Mesendoderm (in vitro differentiated cells): ENCODE results near the gene NT5DC3.

Experiments used
- DNase-seq: peaks from one replicate; pipeline ENCODE4 v3.0.0; 2013
- H2AK5ac ChIP-seq: 2 replicates; pipeline ENCODE4 v1.6.1; 2013; ENCODE audit warnings: low read length, inconsistent platforms
- H2BK120ac ChIP-seq: 2 replicates; pipeline ENCODE4 v1.6.1; 2013; ENCODE audit warnings: low read depth, mild to moderate bottlenecking, low read length, moderate library complexity, mixed read lengths
- H2BK15ac ChIP-seq: replicated peaks from 2 replicates; pipeline ENCODE4 v1.6.1; 2013; ENCODE audit warnings: low read depth, mild to moderate bottlenecking, moderate library complexity
- H2BK5ac ChIP-seq: 2 replicates; pipeline ENCODE4 v1.6.1; 2013; ENCODE audit warnings: low read length, inconsistent platforms
- H3K18ac ChIP-seq: 2 replicates; pipeline ENCODE4 v1.6.1; 2013; ENCODE audit warnings: mild to moderate bottlenecking, low read length, mixed read lengths
- H3K23ac ChIP-seq: one replicate; pipeline ENCODE4 v1.6.1; 2013; ENCODE audit warnings: low read length
- H3K27ac ChIP-seq: 2 replicates; pipeline ENCODE4 v1.5.1; 2013; ENCODE audit warnings: low read depth, mild to moderate bottlenecking, inconsistent platforms, low read length, moderate library complexity
- H3K27me3 ChIP-seq: 2 replicates; pipeline ENCODE4 v1.6.1; 2013; ENCODE audit warnings: low read length, control low read depth, mild to moderate bottlenecking, inconsistent platforms; ENCODE audit not compliant: insufficient read depth, poor library complexity
- H3K36me3 ChIP-seq: 2 replicates; pipeline ENCODE4 v1.6.1; 2013; ENCODE audit warnings: low read length, inconsistent platforms; ENCODE audit not compliant: control insufficient read depth, insufficient read depth
- H3K4ac ChIP-seq: one replicate; pipeline ENCODE4 v1.6.1; 2013; ENCODE audit warnings: low read depth, mild to moderate bottlenecking, low read length, moderate library complexity
- H3K4me1 ChIP-seq: 2 replicates; pipeline ENCODE4 v1.6.1; 2013; ENCODE audit warnings: low read depth, low read length, inconsistent platforms; ENCODE audit not compliant: control insufficient read depth
- H3K4me2 ChIP-seq: 2 replicates; pipeline ENCODE4 v1.6.1; 2013; ENCODE audit warnings: low read length
- H3K4me3 ChIP-seq: 2 replicates; pipeline ENCODE4 v1.5.1; 2013; ENCODE audit warnings: mild to moderate bottlenecking, low read length
- H3K56ac ChIP-seq: one replicate; pipeline ENCODE4 v1.6.1; 2013; ENCODE audit warnings: low read length
- H3K79me1 ChIP-seq: 2 replicates; pipeline ENCODE4 v1.6.1; 2013; ENCODE audit warnings: low read length, inconsistent platforms
- H3K79me2 ChIP-seq: 2 replicates; pipeline ENCODE4 v1.6.1; 2013; ENCODE audit warnings: mild to moderate bottlenecking, low read length; ENCODE audit not compliant: control insufficient read depth, insufficient read depth
- H3K9ac ChIP-seq: 2 replicates; pipeline ENCODE4 v1.6.1; 2013; ENCODE audit warnings: low read length, inconsistent platforms
- H4K5ac ChIP-seq: one replicate; pipeline ENCODE4 v1.6.1; 2013; ENCODE audit warnings: low read length
- H4K8ac ChIP-seq: one replicate; pipeline ENCODE4 v1.6.1; 2013; ENCODE audit warnings: low read depth, mild to moderate bottlenecking, control low read depth, low read length, moderate library complexity
- WGBS: extraction: QIAGEN DNeasy Blood & Tissue Kit; methylation state at CpG from one replicate; pipeline ENCODE4 v1.1.7; 2013; ENCODE audit warnings: low lambda C conversion rate, missing lambda C conversion rate; ENCODE audit not compliant: insufficient coverage; ENCODE audit errors: extremely low coverage; 5-methylcytosine and 5-hydroxymethylcytosine counted together

Gene NT5DC3

GRCh38 chr12:103858953-103859601 is 18.0 kb upstream of the NT5DC3 start:
- no peaks in the 10 kb centered on the region for H3K79me1 ChIP-seq
- no peak overlapping the region for H3K4me2 ChIP-seq
- no peaks in the 10 kb centered on the region for H3K79me2 ChIP-seq
- no peaks in the 10 kb centered on the region for H3K27me3 ChIP-seq
- H3K4me1 ChIP-seq, result no peaks in the 10 kb centered on the region
- no peak overlapping the region for H3K27ac ChIP-seq
- no peak overlapping the region for H3K56ac ChIP-seq
- no peak overlapping the region for H4K8ac ChIP-seq
- H2AK5ac ChIP-seq, result no peak overlapping the region
- H3K36me3 ChIP-seq, result no peaks in the 10 kb centered on the region
- no peak overlapping the region for H3K4me3 ChIP-seq
- no peak overlapping the region for H2BK5ac ChIP-seq
- no peak overlapping the region for H2BK15ac ChIP-seq
- no CpG with 5 or more reads among the region's 10 CpGs for WGBS
- peak; percentile 15 for DNase-seq
- no peak overlapping the region for H3K9ac ChIP-seq
- no peak overlapping the region for H3K23ac ChIP-seq
- H4K5ac ChIP-seq, result no peak overlapping the region
- H3K4ac ChIP-seq, result no peak overlapping the region
- H2BK120ac ChIP-seq, result no peak overlapping the region
- H3K18ac ChIP-seq, result no peak overlapping the region

DNA sequence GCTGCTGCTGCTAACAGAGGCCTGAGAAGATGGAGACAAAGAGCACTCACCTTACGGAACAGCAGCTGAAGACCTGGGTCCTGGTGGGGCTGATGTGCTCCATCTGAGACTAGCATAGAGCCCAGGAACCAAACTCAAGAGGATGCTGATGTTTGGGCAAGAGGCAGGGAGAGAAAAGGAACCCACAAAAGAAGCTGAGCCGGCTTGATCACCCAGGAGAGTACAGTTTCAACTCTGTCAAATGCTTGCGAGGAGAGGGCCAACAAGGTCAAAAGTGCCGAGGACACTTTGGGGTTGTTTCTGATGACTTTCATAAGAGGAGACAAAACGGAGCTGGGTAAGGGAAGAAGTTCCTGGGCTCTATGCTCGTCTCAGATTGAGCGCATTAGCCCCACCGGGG is 17.3 kb upstream of the NT5DC3 start:
- no peaks in the 10 kb centered on the region for H3K79me2 ChIP-seq
- H3K18ac ChIP-seq, result no peak overlapping the region
- H2BK15ac ChIP-seq, result no peak overlapping the region
- no peak overlapping the region for H3K4ac ChIP-seq
- H3K27me3 ChIP-seq, result no peaks in the 10 kb centered on the region
- H3K36me3 ChIP-seq, result no peaks in the 10 kb centered on the region
- no peak overlapping the region for H3K4me2 ChIP-seq
- H3K9ac ChIP-seq, result no peak overlapping the region
- no peak overlapping the region for H3K56ac ChIP-seq
- H3K4me3 ChIP-seq, result no peak overlapping the region
- no peaks in the 10 kb centered on the region for H3K4me1 ChIP-seq
- H2BK5ac ChIP-seq, result no peak overlapping the region
- H3K23ac ChIP-seq, result no peak overlapping the region
- no peak overlapping the region for H4K5ac ChIP-seq
- no peak overlapping the region for H4K8ac ChIP-seq
- H3K27ac ChIP-seq, result no peak overlapping the region
- no peaks in the 10 kb centered on the region for H3K79me1 ChIP-seq
- DNase-seq, result no peak
- no CpG with 5 or more reads among the region's 8 CpGs for WGBS
- no peak overlapping the region for H2BK120ac ChIP-seq
- H2AK5ac ChIP-seq, result no peak overlapping the region

- no peak overlapping the region for H3K4ac ChIP-seq
- H3K23ac ChIP-seq, result no peak overlapping the region
- no peak overlapping the region for H3K4me3 ChIP-seq
- no peak overlapping the region for H3K9ac ChIP-seq
- H2BK120ac ChIP-seq, result no peak overlapping the region
- H3K4me1 ChIP-seq, result no peaks in the 10 kb centered on the region
- no peak overlapping the region for H3K18ac ChIP-seq
- no peaks in the 10 kb centered on the region for H3K36me3 ChIP-seq
- H4K8ac ChIP-seq, result no peak overlapping the region
- no peaks in the 10 kb centered on the region for H3K79me2 ChIP-seq
- H3K27ac ChIP-seq, result no peak overlapping the region
- H3K79me1 ChIP-seq, result no peaks in the 10 kb centered on the region
- H3K27me3 ChIP-seq, result no peaks in the 10 kb centered on the region
- no peak overlapping the region for H2BK15ac ChIP-seq
- H3K56ac ChIP-seq, result no peak overlapping the region
- no peak overlapping the region for H4K5ac ChIP-seq
- H2BK5ac ChIP-seq, result no peak overlapping the region
- WGBS, result no CpG with 5 or more reads among the region's 2 CpGs
- H3K4me2 ChIP-seq, result no peak overlapping the region
- no peak overlapping the region for H2AK5ac ChIP-seq
- no peak for DNase-seq
Observed at GRCh38 chr12:103857164-103857563, 16.1 kb upstream of the NT5DC3 start.

DNA sequence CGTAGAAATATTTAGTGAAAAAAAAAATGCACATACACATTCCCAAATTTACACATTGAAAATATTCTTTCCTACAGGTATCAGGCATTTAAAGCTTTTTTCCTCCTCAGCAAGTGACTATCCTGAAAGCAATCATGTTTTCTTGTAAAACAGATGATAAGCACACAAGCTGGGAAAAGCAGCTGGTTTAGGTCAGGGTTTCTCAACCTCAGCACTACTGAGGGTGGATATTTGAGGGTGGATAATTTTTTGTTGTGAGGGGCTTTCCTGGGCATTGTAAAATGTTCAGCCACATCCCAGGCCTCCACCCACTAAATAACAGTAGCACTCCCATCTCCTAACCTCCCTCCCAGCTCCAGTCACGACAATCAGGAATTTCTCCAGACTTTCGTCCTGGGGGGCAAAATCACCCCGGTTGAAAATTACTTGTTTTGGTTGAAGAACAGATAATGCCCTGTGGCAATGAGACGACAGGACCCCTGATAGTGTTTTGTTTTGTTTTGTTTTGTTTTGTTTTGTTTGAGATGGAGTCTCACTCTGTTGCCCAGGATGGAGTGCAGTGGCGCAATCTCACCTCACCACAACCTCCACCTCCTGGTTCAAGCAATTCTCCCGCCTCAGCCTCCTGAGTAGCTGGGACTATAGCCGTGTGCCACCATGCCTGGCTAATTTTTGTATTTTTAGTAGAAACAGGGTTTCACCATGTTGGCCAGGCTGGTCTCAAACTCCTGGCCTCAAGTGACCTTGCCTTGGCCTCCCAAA is 15.0 kb upstream of the NT5DC3 start:
- H2AK5ac ChIP-seq, result no peak overlapping the region
- H3K27me3 ChIP-seq, result no peaks in the 10 kb centered on the region
- H2BK120ac ChIP-seq, result no peak overlapping the region
- no peak overlapping the region for H4K8ac ChIP-seq
- H3K4me3 ChIP-seq, result no peak overlapping the region
- H3K18ac ChIP-seq, result no peak overlapping the region
- H3K79me1 ChIP-seq, result no peaks in the 10 kb centered on the region
- DNase-seq, result no peak
- no peak overlapping the region for H3K9ac ChIP-seq
- H3K4ac ChIP-seq, result no peak overlapping the region
- H3K79me2 ChIP-seq, result no peaks in the 10 kb centered on the region
- no CpG with 5 or more reads among the region's 8 CpGs for WGBS
- H2BK15ac ChIP-seq, result no peak overlapping the region
- H3K23ac ChIP-seq, result no peak overlapping the region
- no peak overlapping the region for H3K4me2 ChIP-seq
- H3K27ac ChIP-seq, result no peak overlapping the region
- no peak overlapping the region for H4K5ac ChIP-seq
- H3K4me1 ChIP-seq, result no peaks in the 10 kb centered on the region
- no peak overlapping the region for H2BK5ac ChIP-seq
- no peak overlapping the region for H3K56ac ChIP-seq
- H3K36me3 ChIP-seq, result no peaks in the 10 kb centered on the region

DNA sequence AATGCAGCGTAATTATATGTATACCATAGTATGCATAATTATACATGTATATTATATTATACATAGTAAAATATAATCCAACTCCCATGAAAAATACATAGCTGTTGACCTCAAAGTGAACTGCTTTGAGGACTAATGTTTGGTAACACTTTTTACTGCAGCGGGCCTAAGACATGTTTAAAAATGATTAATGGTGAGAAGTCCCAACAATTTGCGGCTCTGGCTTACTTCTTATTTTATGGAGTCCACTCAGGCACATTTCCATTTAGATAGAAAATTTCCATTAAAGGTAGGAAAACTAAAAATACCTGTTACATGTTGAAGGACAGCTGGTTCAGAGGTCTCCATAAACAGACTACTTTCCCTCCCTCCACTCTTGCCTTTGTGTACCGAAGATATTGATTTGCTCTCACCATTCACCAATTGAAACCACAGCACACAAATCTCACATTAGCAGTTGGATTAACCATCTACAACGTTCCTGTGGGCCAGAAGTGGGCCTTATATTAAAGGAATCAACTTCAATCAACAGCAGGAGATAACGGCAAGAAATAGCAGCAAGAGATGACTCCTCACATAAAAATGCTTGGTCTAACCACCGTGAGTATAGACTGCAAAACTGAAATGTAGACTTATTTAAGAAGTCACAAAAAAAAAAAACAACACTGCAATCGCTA is 14.1 kb upstream of the NT5DC3 start:
- WGBS, result no CpG with 5 or more reads among the region's 8 CpGs
- Histone ChIP-seq H3K79me1 (no peaks in the 10 kb centered on the region), H2BK5ac (no peak overlapping the region), H2BK15ac (no peak overlapping the region), H3K4me3 (no peak overlapping the region), H3K36me3 (no peaks in the 10 kb centered on the region), H3K23ac (no peak overlapping the region), H3K79me2 (no peaks in the 10 kb centered on the region), H4K8ac (no peak overlapping the region), H3K4ac (no peak overlapping the region), H3K4me2 (no peak overlapping the region), H3K9ac (no peak overlapping the region), H2AK5ac (no peak overlapping the region), H3K56ac (no peak overlapping the region), H4K5ac (no peak overlapping the region), H3K27me3 (no peaks in the 10 kb centered on the region), H3K18ac (no peak overlapping the region), H3K4me1 (no peaks in the 10 kb centered on the region), H2BK120ac (no peak overlapping the region), H3K27ac (no peak overlapping the region)
- no peak for DNase-seq
